Measurements from ENCODE around the gene ZNF629. TPM values are rescaled to one million over a fixed set of nuclear protein-coding genes. Genes with fewer than 3 reads are reported as not detected.
A peak's percentile ranks its signal among the peaks of the same experiment; 100 is the strongest.

Gene ZNF629
- total RNA-seq, 1 experiment from 2014 or later: 5.0 TPM

GRCh38 chr16:30767767-30768465 is 19.1 kb downstream of the ZNF629 start:
- no peak for DNase-seq (ENCODE audit: low read depth)

GRCh38 chr16:30766933-30767284 is 20.1 kb downstream of the ZNF629 start:
- DNase-seq (ENCODE audit: low read depth): no peak

- DNase-seq (ENCODE audit: low read depth): no peak
Observed at GRCh38 chr16:30766206-30766932, 20.6 kb downstream of the ZNF629 start.

- DNase-seq (ENCODE audit: low read depth): no peak
Observed at GRCh38 chr16:30764816-30765465, 22.1 kb downstream of the ZNF629 start.

GRCh38 chr16:30764086-30764485 is 22.9 kb downstream of the ZNF629 start:
- no peak for DNase-seq (ENCODE audit: low read depth)

- no peak for DNase-seq (ENCODE audit: low read depth)
Observed at GRCh38 chr16:30762991-30763725, 23.8 kb downstream of the ZNF629 start.

GRCh38 chr16:30761928-30762902 is 24.8 kb downstream of the ZNF629 start, which contains the start of the genes CFAP119 and RNF40:
Gene CFAP119, minus strand, starts transcription at chr16:30762062. Its CDS starts 314 bp downstream, at chr16:30761748.
Gene RNF40, plus strand, starts transcription at chr16:30762322. Its CDS starts 224 bp downstream, at chr16:30762546.
- DNase-seq (ENCODE audit: low read depth): peak; percentile 96

GRCh38 chr16:30761427-30761927 is 25.5 kb downstream of the ZNF629 start:
- DNase-seq (ENCODE audit: low read depth): peak; percentile 35

- DNase-seq (ENCODE audit: low read depth): no peak
Observed at GRCh38 chr16:30760577-30761426, 26.2 kb downstream of the ZNF629 start.

- DNase-seq (ENCODE audit: low read depth): no peak
Observed at GRCh38 chr16:30760001-30760559, 26.9 kb downstream of the ZNF629 start.

- DNase-seq (ENCODE audit: low read depth): no peak
Observed at GRCh38 chr16:30758988-30759491, 28.0 kb downstream of the ZNF629 start.

GRCh38 chr16:30757316-30757715 is 29.7 kb downstream of the ZNF629 start:
- DNase-seq (ENCODE audit: low read depth): no peak

- no peak for DNase-seq (ENCODE audit: low read depth)
Observed at GRCh38 chr16:30756781-30757100, 30.3 kb downstream of the ZNF629 start.

- no peak for DNase-seq (ENCODE audit: low read depth)
Observed at GRCh38 chr16:30755955-30756780, 30.8 kb downstream of the ZNF629 start.

- no peak for DNase-seq (ENCODE audit: low read depth)
Observed at GRCh38 chr16:30753596-30753995, 33.4 kb downstream of the ZNF629 start.

- no peak for DNase-seq (ENCODE audit: low read depth)
Observed at GRCh38 chr16:30750876-30751465, 36.0 kb downstream of the ZNF629 start.

GRCh38 chr16:30750201-30750600 is 36.8 kb downstream of the ZNF629 start:
- DNase-seq (ENCODE audit: low read depth): no peak
